HepG2 (cell line): ENCODE data around the gene SLC2A4. TPM values are rescaled to one million over a fixed set of nuclear protein-coding genes. Genes with fewer than 3 reads are reported as not detected.

ENCODE experiments used
- FIP1L1 ChIP-seq: fragments of 200-400 bp; formaldehyde crosslinking; IDR thresholded peaks from 2 replicates; pipeline ENCODE4 v1.6.1; 2018; ENCODE audit warnings: low read depth, mild to moderate bottlenecking, low read length, moderate library complexity, borderline replicate concordance; ENCODE audit not compliant: insufficient read depth
- HNRNPL ChIP-seq: fragments of 200-400 bp; formaldehyde crosslinking; IDR thresholded peaks from 2 replicates; pipeline ENCODE4 v1.6.1; 2017; ENCODE audit warnings: mild to moderate bottlenecking, low read depth, low read length
- NFIC ChIP-seq: IDR thresholded peaks from 2 replicates; pipeline ENCODE4 v1.6.1; 2012; ENCODE audit warnings: mild to moderate bottlenecking, low read length, inconsistent platforms
- ONECUT2 ChIP-seq: sonication (generic); formaldehyde crosslinking; IDR thresholded peaks from 2 replicates; pipeline ENCODE4 v1.4.0; 2020; ENCODE audit warnings: missing genetic modification reagents
- SOX13 ChIP-seq, 3 experiments: fragments of 450-650 bp in 1 of 3; sonication (generic) in 1 of 3; formaldehyde crosslinking in 1 of 3; IDR thresholded peaks in 2 of 3; conservative IDR thresholded peaks in 1 of 3; 2 replicates each; pipeline versions ENCODE4 v1.5.0 to v1.6.1; 2016 to 2020; ENCODE audit warnings: antibody characterized with exemption in 1 of 3, mild to moderate bottlenecking in 1 of 3, missing compliant biosample characterization in 1 of 3, missing genetic modification reagents in 1 of 3, moderate library complexity in 1 of 3
- ZFP41 ChIP-seq: sonication (generic); formaldehyde crosslinking; IDR thresholded peaks from 2 replicates; pipeline ENCODE4 v1.4.0; 2020; ENCODE audit warnings: mild to moderate bottlenecking, missing genetic modification reagents, borderline replicate concordance
- ZKSCAN5 ChIP-seq: sonication (generic); formaldehyde crosslinking; IDR thresholded peaks from 2 replicates; pipeline ENCODE4 v1.5.1; 2020; ENCODE audit warnings: mild to moderate bottlenecking, missing genetic modification reagents
- ZNF24 ChIP-seq: fragments of 450-650 bp; IDR thresholded peaks from 2 replicates; pipeline ENCODE4 v1.6.1; 2017; ENCODE audit warnings: antibody characterized with exemption, mild to moderate bottlenecking
- polyA plus RNA-seq, 8 experiments: library from polyadenylated mRNA; depleted of rRNA in 3 of 8; stranded (reverse) in 7 of 8; unstranded in 1 of 8; fragments of >200 nt; fragmentation: Illumina TruSeq in 4 of 8; extraction: Trizol in 4 of 8; gene quantifications; 2 replicates each; pipeline versions ENCODE4 v1.2.1 to v1.2.3, GENCODE V29; 2011 to 2016; ENCODE audit warnings: low read depth in 4 of 8, missing spikeins in 1 of 8, mixed read lengths in 1 of 8; ENCODE audit not compliant: insufficient read depth in 1 of 8
- total RNA-seq, 5 experiments: library from RNA; depleted of rRNA; stranded (reverse); fragments of >200 nt; fragmentation: Illumina TruSeq; extraction: Trizol; gene quantifications; 2 replicates each; pipeline ENCODE4 v1.2.3, GENCODE V29; 2016; ENCODE audit warnings: low read depth in 1 of 5
- TF ChIP-seq, protein P1 (sequence below): sonication (generic); formaldehyde crosslinking; IDR thresholded peaks from 2 replicates; pipeline ENCODE4 v1.4.0; 2020; ENCODE audit warnings: mild to moderate bottlenecking, low read depth, missing genetic modification reagents
- TF ChIP-seq, protein P2 (sequence below): sonication (generic); formaldehyde crosslinking; IDR thresholded peaks from 2 replicates; pipeline ENCODE4 v1.5.0; 2020; ENCODE audit warnings: mild to moderate bottlenecking, low read depth, missing genetic modification reagents, borderline replicate concordance
- TF ChIP-seq, protein P3 (sequence below): sonication (generic); formaldehyde crosslinking; IDR thresholded peaks from 2 replicates; pipeline ENCODE4 v1.9.0; 2021; ENCODE audit warnings: missing genetic modification reagents, mild to moderate bottlenecking, borderline replicate concordance
- TF ChIP-seq, protein P4 (sequence below), 2 experiments: sonication (generic) in 1 of 2; formaldehyde crosslinking in 1 of 2; IDR thresholded peaks; 2 replicates each; pipeline versions ENCODE4 v1.4.0 to v1.6.1; 2016 to 2020; ENCODE audit warnings: borderline replicate concordance in 1 of 2, low read depth in 1 of 2, mild to moderate bottlenecking in 1 of 2, missing genetic modification reagents in 1 of 2
- TF ChIP-seq, protein P5 (sequence below), 2 experiments: sonication (generic) in 1 of 2; formaldehyde crosslinking in 1 of 2; IDR thresholded peaks; 2 replicates each; pipeline versions ENCODE4 v1.5.1 to v1.6.1; 2011 to 2020; ENCODE audit warnings: borderline replicate concordance in 1 of 2, low read depth in 1 of 2, low read length in 1 of 2, mild to moderate bottlenecking in 1 of 2, missing genetic modification reagents in 1 of 2, moderate library complexity in 1 of 2

The SLC2A4 gene
- total and polyA plus RNA-seq, 2 of the 13 experiments (the other 11 are each of a cell fraction or from before 2014, with no cell fraction given) = 4.9 to 5.8 TPM

DNA sequence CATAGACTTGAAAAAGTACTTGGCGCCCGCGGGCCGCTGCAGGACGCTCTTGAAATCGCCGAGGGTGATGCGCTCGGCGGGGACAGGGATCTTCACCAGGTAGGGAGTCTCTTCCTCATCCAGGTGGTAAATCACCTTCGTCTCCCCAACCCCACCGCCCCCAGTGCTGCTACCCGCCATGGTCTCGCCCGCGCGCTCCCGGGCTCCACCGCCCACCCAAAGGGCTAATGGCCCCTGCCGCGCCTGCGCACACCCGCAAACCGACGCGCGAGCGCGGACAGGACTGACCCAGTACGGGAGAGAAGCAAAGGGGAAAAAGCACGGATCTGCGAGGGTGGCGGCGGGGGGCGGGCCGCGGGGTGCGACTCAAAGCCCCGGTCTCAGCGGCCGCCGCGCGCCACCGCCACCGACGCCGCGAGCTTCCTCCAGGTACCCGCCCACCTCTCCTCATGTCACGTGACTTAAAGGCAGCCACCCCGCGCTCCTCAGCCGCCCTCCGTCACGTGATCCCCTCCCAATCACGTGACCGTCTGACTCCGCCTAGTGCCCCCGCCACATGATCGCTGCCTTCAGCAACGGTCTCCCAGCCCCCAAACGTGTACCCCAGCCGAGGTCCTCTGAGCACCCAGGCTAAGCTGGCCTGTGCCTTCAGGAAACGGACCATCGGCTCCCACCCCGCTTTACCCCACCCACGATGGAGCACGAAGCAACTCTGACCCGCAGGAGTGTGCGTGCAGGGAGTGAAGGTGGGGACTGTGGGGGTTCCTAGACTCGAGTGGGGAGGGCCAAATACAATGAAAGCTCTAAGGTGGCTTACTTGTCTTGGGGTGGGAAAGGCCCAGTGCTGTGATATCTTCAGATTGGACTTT, 47.2 kb upstream of the SLC2A4 start, which contains the start of gene DVL2 (continued):
- TF ChIP-seq, protein P1, sequence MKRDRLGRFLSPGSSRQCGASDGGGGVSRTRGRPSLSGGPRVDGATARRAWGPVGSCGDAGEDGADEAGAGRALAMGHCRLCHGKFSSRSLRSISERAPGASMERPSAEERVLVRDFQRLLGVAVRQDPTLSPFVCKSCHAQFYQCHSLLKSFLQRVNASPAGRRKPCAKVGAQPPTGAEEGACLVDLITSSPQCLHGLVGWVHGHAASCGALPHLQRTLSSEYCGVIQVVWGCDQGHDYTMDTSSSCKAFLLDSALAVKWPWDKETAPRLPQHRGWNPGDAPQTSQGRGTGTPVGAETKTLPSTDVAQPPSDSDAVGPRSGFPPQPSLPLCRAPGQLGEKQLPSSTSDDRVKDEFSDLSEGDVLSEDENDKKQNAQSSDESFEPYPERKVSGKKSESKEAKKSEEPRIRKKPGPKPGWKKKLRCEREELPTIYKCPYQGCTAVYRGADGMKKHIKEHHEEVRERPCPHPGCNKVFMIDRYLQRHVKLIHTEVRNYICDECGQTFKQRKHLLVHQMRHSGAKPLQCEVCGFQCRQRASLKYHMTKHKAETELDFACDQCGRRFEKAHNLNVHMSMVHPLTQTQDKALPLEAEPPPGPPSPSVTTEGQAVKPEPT = no peak
- TF ChIP-seq, protein P2, sequence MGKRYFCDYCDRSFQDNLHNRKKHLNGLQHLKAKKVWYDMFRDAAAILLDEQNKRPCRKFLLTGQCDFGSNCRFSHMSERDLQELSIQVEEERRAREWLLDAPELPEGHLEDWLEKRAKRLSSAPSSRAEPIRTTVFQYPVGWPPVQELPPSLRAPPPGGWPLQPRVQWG (CRISPR knock-in tag) = no peak
- no peak for TF ChIP-seq ONECUT2
- 0 out of 2 replicates have a peak, but pooled peaks have one; percentile 63 for TF ChIP-seq HNRNPL
- TF ChIP-seq SOX13 (IDR thresholded peaks at IDR 0.05) = no peak
- TF ChIP-seq SOX13 (CRISPR knock-in tag; conservative IDR thresholded peaks at IDR 0.05 in 1 of 2, IDR thresholded peaks at IDR 0.05 in 1 of 2) = peak in 1 of 2 experiments; percentile 19; a peak in 2 of 4 replicates
- no peak for TF ChIP-seq FIP1L1
- peak; percentile 54; the same call in 1 of the 2 replicates for TF ChIP-seq NFIC
- no peak for TF ChIP-seq ZKSCAN5 (CRISPR knock-in tag)
- no peak for TF ChIP-seq ZNF24
- TF ChIP-seq, protein P3, sequence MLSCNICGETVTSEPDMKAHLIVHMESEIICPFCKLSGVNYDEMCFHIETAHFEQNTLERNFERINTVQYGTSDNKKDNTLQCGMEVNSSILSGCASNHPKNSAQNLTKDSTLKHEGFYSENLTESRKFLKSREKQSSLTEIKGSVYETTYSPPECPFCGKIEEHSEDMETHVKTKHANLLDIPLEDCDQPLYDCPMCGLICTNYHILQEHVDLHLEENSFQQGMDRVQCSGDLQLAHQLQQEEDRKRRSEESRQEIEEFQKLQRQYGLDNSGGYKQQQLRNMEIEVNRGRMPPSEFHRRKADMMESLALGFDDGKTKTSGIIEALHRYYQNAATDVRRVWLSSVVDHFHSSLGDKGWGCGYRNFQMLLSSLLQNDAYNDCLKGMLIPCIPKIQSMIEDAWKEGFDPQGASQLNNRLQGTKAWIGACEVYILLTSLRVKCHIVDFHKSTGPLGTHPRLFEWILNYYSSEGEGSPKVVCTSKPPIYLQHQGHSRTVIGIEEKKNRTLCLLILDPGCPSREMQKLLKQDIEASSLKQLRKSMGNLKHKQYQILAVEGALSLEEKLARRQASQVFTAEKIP (CRISPR knock-in tag) = no peak
- no peak for TF ChIP-seq ZFP41 (CRISPR knock-in tag)
- TF ChIP-seq, protein P4, sequence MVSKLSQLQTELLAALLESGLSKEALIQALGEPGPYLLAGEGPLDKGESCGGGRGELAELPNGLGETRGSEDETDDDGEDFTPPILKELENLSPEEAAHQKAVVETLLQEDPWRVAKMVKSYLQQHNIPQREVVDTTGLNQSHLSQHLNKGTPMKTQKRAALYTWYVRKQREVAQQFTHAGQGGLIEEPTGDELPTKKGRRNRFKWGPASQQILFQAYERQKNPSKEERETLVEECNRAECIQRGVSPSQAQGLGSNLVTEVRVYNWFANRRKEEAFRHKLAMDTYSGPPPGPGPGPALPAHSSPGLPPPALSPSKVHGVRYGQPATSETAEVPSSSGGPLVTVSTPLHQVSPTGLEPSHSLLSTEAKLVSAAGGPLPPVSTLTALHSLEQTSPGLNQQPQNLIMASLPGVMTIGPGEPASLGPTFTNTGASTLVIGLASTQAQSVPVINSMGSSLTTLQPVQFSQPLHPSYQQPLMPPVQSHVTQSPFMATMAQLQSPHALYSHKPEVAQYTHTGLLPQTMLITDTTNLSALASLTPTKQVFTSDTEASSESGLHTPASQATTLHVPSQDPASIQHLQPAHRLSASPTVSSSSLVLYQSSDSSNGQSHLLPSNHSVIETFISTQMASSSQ (IDR thresholded peaks at IDR 0.05; ENCODE audit: low read depth) = peak; percentile 35; the same call in 1 of the 2 replicates
- TF ChIP-seq, protein P4 (CRISPR knock-in tag; IDR thresholded peaks at IDR 0.05; ENCODE audit: borderline replicate concordance) = peak; percentile 72; the same call in 1 of the 2 replicates
- TF ChIP-seq, protein P5, sequence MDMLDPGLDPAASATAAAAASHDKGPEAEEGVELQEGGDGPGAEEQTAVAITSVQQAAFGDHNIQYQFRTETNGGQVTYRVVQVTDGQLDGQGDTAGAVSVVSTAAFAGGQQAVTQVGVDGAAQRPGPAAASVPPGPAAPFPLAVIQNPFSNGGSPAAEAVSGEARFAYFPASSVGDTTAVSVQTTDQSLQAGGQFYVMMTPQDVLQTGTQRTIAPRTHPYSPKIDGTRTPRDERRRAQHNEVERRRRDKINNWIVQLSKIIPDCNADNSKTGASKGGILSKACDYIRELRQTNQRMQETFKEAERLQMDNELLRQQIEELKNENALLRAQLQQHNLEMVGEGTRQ (IDR thresholded peaks at IDR 0.05; ENCODE audit: low read depth, low read length) = peak; percentile 100
- TF ChIP-seq, protein P5 (CRISPR knock-in tag; IDR thresholded peaks at IDR 0.05; ENCODE audit: borderline replicate concordance) = peak; percentile 97; the same call in 1 of the 2 replicates
